HG03135 (cell line): ENCODE results near the gene CDH13.

Experiments used
- ATAC-seq: cut with Tn5 transposase; IDR thresholded peaks from one replicate; pipeline ENCODE4 v1.9.1; 2021; ENCODE audit warnings: mild to moderate bottlenecking, moderate library complexity; ENCODE audit not compliant: unreplicated experiment

Gene CDH13

GRCh38 chr16:83021045-83021444 lies 394.3 kb downstream of the CDH13 start:
- no peak for ATAC-seq

- ATAC-seq, result no peak
Observed at GRCh38 chr16:83021746-83022145, 395.0 kb downstream of the CDH13 start.

DNA sequence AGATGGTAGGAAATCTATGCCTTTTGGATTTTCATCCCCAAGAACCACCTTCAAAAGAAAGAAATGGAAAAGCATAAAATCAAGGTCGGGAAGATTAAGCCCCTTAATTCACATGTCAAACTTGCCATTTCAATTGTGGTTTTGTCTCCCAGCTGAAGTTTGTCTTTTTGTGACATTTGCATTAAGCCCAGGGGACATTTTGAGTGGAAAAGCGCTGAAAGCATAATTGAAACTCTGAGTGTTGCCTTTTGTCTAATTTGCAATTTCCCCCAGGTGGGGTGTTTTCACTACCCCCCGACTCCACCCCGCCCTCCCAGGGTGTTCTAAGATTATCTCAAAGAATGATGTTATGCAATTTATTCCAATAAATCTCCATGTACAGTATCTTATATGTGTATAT lies 396.2 kb downstream of the CDH13 start:
- ATAC-seq, result no peak

- ATAC-seq, result no peak
Observed at GRCh38 chr16:83023640-83024039, 396.9 kb downstream of the CDH13 start.

DNA sequence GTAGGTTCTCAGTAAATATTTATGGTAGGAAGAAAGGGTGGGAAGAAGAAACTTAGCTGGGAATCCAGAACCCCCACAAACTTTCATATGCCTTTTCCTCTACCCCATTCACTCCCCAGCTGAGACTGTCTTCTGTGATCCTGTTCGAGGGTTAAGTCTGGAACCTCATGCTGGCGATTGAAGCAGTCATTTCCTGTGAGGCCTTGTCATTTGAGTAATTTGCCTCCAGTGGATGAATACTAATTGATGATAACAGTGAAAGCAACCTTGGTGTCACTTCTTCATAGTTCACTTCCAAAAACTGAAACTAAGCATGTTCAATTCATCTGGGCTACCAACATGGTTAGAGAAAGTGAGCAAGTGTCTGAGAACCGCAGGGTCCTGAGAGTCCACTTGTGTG lies 401.2 kb downstream of the CDH13 start:
- no peak for ATAC-seq

DNA sequence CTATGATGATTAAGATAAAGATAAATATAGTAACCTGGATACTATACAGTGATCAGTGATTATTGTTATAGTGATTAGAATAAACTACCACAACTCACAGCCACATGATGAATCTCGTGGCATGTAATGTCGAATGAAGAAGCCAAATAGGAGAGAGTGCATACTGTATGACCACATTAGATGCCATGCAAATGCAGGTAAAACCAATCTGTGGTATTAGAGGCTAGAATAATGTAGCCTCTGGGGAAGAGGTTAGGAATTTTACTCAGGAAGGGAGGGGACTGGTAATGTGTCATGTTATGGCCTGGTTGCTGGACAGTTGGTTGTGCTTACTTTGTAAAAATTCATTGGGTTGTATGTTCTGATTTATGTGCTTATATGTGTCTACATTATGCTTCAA lies 402.7 kb downstream of the CDH13 start:
- ATAC-seq, result no peak

GRCh38 chr16:83031524-83031923 lies 404.8 kb downstream of the CDH13 start:
- ATAC-seq, result no peak

- ATAC-seq, result no peak
Observed at GRCh38 chr16:83037102-83037501, 410.3 kb downstream of the CDH13 start.

GRCh38 chr16:83037884-83038283 lies 411.1 kb downstream of the CDH13 start:
- ATAC-seq, result no peak

DNA sequence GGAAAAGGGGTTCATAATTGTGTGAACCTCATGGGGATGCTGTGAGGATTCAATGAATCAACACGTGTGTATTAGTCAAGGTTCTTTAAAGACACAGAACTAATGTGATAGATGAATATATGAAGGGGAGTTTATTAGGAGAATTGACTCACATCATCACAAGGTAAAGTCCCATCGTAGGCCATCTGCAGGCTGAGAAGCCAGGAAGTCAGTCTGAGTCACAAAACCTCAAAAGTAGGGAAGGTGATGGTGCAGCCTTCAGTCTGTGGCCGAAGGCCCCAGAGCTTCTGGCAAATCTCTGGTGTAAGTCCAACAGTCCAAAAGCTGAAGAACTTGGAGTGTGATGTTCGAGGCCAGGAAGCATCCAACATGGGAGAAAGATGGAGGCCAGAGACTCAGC lies 413.4 kb downstream of the CDH13 start:
- no peak for ATAC-seq

DNA sequence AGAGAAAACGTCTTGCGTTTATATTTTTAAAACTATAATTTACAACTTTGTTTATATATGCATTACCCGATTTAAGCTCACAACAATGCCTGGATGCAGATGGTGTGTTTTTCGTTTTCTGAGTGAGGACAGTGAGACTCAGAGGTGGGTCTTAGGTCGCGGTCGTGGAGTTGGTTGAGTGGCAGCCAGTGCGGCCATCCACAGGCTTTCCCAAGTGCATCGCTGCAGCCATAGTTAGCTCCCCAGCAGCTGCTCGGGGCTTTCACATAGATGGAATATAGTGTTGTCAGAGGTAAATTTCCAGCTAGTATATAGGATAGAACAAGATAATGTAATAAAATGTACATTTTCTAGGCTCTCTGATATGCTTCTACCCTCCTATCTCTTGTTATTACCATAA lies 417.8 kb downstream of the CDH13 start:
- no peak for ATAC-seq

- ATAC-seq, result no peak
Observed at GRCh38 chr16:83045790-83046189, 419.0 kb downstream of the CDH13 start.

- no peak for ATAC-seq
Observed at GRCh38 chr16:83046664-83047063, 419.9 kb downstream of the CDH13 start.

- ATAC-seq, result no peak
Observed at GRCh38 chr16:83051451-83051850, 424.7 kb downstream of the CDH13 start.

DNA sequence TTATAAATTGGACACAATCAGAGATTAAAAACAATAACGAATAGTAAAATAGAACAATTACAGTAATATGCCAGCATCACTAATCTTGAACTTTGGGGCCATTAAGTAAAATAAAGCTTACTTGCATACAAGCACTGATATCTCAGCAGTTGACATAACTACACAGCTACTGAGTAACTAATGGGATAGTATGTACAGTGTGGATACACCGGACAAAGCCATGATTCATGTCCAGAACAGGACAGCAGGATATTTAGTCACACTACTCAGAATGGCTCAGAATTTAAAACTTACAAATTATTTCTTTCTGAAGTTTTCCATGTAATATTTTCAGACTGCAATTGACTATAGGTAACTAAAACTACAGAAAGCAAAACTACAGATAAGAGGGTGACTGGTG lies 427.5 kb downstream of the CDH13 start:
- no peak for ATAC-seq

DNA sequence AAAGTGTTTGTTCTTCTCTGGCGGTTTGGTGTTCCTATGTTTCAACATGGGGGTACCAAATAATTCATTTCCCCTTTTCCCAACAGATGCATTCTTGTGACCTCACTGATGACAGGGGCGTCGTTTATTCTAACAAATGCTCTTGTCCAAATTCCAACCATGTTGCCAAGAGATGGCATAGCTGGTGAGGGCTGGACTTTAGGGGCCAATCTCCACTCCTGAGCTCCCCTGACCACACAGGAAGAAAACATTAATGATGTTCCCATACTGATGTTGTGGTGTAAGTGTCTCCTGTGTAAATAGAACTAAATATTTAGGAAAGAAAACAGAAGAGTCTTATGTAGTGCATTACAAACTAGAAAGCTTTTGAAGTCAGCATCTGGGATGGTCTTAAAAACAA lies 431.6 kb downstream of the CDH13 start:
- ATAC-seq, result no peak

DNA sequence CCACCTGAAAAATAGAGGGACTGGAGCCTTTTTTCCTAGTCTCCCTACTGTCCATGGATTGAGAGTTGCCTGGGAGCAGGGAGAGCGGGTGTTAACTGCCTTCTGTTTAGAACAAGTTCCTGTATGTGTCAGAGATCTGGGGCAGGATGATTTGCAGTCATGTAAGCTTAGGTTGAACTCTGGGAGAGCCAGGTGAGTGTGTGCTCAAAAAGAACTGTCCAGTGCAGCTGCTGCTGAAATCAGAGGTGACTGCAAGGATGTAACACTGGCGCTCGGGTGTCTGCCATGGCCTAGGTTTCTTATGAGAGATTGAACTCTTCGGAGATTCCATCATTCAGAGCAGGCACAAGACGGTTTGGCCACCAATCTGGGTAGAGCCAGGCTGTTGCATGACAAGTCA lies 432.5 kb downstream of the CDH13 start:
- ATAC-seq, result no peak

DNA sequence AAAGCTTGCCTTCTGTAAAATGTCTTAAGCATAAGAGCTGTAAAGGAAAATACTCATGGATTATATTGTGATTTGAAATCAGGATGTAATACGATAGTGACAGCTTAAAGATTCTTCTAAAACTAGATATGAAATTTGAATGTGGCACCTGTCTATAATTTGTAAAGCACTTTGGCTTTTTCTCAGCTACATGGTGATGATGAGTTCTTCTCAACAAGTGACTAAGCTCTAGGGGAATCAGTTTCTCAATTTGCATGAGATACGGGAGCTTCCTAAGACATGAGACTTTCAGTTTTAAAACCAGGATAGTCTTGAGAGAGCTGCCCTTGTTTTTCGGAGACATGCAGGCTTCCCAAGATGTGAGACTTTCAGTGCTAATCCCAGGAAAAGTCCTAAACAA lies 439.2 kb downstream of the CDH13 start:
- ATAC-seq, result no peak

DNA sequence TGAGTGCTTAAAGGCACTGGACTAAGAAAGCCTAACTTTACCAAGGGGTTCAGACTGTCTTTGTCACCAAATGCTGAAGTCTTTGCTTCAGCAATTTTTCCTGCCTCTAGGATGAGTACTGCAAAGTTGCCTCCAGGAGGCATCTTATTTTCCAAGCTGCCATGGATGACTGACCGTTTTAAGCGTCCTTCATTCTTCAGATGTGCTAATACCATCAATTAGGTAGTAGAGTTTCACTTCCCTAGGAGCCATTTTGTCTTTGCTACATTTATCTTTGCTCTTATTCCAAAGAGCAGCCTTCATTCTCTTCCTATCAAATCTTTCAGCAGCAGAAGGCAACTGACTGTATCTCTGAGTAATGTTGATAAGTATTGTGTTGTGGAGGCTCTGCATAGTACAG lies 440.1 kb downstream of the CDH13 start:
- ATAC-seq, result no peak

DNA sequence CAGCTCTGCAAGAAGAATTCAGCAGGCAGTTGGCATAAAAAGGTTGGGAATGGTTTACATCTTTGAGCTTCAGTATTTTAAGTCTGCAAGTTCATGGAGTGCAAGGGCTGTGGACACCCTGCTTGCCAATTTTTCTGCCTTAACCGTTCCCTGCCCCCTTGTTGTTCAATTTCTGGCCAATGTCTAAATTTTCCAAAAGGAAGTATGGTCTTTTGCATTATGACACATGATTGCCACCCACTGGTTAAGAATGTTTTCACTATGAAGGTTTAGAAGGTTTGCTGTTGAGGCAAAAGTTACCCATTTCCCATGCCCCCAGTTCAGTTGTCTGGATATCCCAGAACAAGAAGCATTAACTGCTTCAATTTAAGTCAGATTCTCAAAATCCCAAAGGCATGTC lies 441.9 kb downstream of the CDH13 start:
- ATAC-seq, result no peak

- no peak for ATAC-seq
Observed at GRCh38 chr16:83070416-83071209, 443.8 kb downstream of the CDH13 start.

DNA sequence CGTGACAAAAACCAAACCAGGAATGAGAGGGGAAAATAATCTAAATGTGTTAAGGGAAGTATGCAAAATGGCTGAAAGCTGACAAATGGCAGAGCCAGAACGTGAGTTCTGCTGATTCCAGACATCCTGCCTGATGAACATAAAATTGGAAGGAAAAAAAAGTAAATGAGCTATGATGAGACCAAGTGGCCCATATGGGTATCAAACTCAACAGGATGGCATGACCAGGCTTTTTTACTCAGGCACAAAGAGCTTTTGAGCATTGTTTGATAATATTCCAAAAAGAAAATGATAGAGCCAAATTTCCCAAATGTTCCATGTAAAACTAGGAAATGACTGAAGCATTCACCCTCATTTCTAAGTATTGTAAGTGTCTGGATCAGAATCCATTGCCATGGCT lies 449.2 kb downstream of the CDH13 start:
- ATAC-seq, result no peak

DNA sequence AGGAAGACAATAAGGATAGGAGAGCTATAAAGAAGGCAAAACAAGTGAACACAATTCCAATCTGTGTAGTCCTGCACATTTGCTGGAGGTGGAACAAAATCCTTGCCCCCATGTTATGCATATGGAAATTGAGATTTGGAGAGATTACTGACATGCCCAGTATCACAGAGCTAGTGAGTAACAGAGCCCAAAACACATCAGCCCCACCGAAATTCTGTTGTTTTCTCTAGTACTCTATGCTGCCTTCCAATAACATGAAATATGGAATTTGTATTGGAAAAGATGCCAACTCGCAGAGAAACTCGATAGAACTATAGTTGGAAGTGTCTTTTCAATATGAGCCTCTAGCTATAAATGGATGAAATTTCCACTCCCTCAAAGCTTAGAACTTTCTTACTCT lies 456.6 kb downstream of the CDH13 start:
- no peak for ATAC-seq
